Neural cell (in vitro differentiated cells): ENCODE data around the gene ANAPC7.

Experiments used
- CTCF ChIP-seq: fragments of 450-650 bp; IDR thresholded peaks from 2 replicates; pipeline ENCODE4 v1.5.1; 2014; ENCODE audit warnings: antibody characterized with exemption, mild to moderate bottlenecking, moderate library complexity; ENCODE audit not compliant: poor library complexity, severe bottlenecking
- EP300 ChIP-seq: fragments of 450-650 bp; conservative IDR thresholded peaks from 2 replicates; pipeline ENCODE4 v1.6.1; 2014; ENCODE audit warnings: antibody characterized with exemption, mild to moderate bottlenecking, moderate library complexity; ENCODE audit not compliant: poor library complexity, severe bottlenecking
- EZH2 ChIP-seq: fragments of 200-600, 300-800 bp; shearing (Covaris generic), sonication (generic); IDR thresholded peaks from 2 replicates; pipeline ENCODE4 v1.6.1; 2014; ENCODE audit warnings: antibody characterized with exemption, low read length, borderline replicate concordance, mild to moderate bottlenecking; ENCODE audit not compliant: insufficient read depth, poor library complexity, severe bottlenecking
- POLR2AphosphoS5 ChIP-seq: IDR thresholded peaks from 2 replicates; pipeline ENCODE4 v1.6.1; 2012
- RAD21 ChIP-seq: fragments of 450-650 bp; conservative IDR thresholded peaks from 2 replicates; pipeline ENCODE4 v1.6.1; 2014; ENCODE audit warnings: antibody characterized with exemption, mild to moderate bottlenecking, moderate library complexity
- REST ChIP-seq: IDR thresholded peaks from 2 replicates; pipeline ENCODE4 v1.6.1; 2012; ENCODE audit warnings: borderline replicate concordance
- SMC3 ChIP-seq: fragments of 450-650 bp; conservative IDR thresholded peaks from 2 replicates; pipeline ENCODE4 v1.6.1; 2014; ENCODE audit warnings: antibody characterized with exemption, mild to moderate bottlenecking, moderate library complexity; ENCODE audit not compliant: poor library complexity
- TAF1 ChIP-seq: IDR thresholded peaks from 2 replicates; pipeline ENCODE4 v1.6.1; 2012; ENCODE audit warnings: low read depth

DNA sequence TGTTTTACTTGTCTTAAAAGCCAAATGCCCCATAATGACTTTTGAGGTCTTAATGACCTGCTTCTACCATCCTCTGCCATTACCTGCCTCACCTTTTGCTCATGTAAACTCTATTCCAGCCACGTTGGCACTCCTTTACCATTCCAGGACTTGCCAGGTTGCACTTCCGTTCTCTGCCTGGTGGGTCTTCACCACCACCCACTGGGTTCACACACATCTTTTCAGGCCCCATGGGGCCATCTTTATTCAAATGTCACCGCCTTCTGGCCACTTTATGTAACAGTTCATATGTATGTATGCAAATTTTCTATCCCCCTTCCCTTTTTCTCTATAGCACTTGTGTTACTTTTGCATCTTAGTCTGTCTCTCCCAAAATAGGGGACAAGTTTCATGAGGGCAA is 64.8 kb downstream of the ANAPC7 start:
- TF ChIP-seq CTCF = no peak
- no peak for TF ChIP-seq EP300
- TF ChIP-seq TAF1 = no peak
- TF ChIP-seq EZH2 = no peak
- no peak for TF ChIP-seq POLR2AphosphoS5
- no peak for TF ChIP-seq SMC3
- no peak for TF ChIP-seq RAD21
- no peak for TF ChIP-seq REST
